WI38 (cell line): ENCODE results near the gene ISG15.
"Not testable (repeated sequence)": the region's sequence is repeated elsewhere in the genome, so short reads cannot be mapped to it uniquely, and the experiment has no call there.

Experiments
- H3K4me3 ChIP-seq: 2 replicates; pipeline ENCODE4 v1.5.1; 2011; ENCODE audit warnings: low read depth, mild to moderate bottlenecking, control low read depth, low read length
- CTCF ChIP-seq: IDR thresholded peaks from 2 replicates; pipeline ENCODE4 v1.5.1; 2012; ENCODE audit warnings: low read depth, mild to moderate bottlenecking, control low read depth, low read length

The ISG15 gene

DNA sequence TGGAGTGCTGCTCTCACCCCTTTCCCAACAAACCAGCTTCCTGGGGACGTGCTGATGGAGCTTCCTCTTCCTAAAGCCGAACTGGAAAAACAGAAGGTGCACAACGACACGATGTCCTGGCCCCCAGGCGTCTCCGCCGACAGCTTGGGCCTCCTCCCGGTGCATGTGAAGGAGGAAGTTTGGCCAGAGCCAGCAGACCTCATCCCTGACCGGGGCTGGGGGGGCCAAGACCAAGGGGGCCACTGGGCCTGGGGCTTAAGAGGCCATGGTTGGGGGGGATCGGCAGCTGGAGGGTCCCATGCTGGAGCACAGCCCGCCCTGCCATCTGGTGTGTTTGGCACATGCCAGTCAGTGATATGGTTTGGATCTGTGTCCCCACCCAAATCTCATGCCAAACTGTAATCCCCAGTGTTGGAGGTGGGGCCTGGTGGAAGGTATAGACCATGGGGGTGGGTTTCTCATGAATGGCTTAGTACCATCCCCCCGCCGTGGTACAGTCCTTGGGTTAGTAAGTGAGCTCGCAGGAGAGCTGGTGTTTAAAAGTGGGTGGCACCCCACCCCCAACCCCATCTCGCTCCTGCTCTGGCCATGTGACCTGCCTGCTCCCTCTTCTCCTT, 19.8 kb upstream of the ISG15 start:
- H3K4me3 ChIP-seq: no peak overlapping the region
- no peak for TF ChIP-seq CTCF

- H3K4me3 ChIP-seq: not testable (repeated sequence)
Observed at GRCh38 chr1:994546-994945, 18.8 kb upstream of the ISG15 start.

- no peak overlapping the region for H3K4me3 ChIP-seq
Observed at GRCh38 chr1:995665-996633, 17.3 kb upstream of the ISG15 start.

GRCh38 chr1:996851-997712, 16.2 kb upstream of the ISG15 start:
- no peak overlapping the region for H3K4me3 ChIP-seq
- TF ChIP-seq CTCF: no peak

More at GRCh38 chr1:995665-996633, 17.3 kb upstream of the ISG15 start:
- no peak for TF ChIP-seq CTCF

DNA sequence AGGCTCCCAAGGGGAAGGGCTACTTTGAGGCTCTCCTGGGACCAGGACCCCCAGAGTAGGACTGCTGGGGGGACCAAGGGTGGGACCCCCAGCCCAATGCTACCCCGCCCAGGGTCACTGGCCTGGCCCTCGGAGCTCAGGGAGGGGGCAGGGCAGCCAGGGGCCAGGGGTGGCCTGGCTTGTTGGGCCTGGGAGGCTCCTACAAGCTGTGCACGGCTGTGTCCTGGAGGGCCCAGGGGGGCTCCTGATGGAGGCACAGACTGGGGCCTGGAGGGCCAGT, 15.6 kb upstream of the ISG15 start:
- no peak overlapping the region for H3K4me3 ChIP-seq
- no peak for TF ChIP-seq CTCF

DNA sequence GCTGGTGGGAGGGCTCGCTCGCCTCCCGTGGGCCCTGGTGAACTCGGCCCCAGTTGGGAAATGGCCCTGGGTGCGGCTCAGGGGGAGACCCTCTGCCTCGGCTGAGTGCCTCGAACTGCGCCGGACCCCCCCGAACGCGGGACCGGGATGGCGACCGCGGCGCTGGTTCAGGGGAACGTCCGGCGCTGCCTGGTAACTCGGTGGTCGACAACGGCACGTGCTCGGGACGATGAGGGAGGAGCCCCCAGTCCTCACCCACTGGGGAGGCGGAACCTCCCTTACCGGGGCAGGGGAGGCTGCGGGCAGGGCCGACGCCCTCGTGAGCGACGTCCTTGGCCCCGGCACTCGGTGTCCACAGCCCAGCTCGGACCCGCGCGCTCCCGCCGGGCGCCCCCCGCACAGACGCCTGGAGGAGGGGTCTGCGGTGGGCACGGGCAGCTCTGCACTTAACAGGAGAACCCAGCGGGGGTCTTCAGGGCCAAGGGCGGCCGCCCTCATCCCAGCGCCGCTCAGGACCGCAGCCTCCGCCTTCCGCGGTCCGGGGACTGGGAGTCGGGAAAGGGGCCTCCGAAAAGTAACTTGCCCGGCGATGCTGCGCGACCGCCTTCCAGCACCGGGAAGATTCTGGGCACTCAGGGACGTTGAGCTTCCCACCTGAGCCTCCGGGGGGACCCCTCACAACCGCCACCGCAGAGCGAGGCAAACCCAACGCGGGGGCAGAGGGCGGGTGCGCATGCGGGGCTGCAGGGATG, 15.1 kb upstream of the ISG15 start:
- TF ChIP-seq CTCF: no peak
- no peak overlapping the region for H3K4me3 ChIP-seq

DNA sequence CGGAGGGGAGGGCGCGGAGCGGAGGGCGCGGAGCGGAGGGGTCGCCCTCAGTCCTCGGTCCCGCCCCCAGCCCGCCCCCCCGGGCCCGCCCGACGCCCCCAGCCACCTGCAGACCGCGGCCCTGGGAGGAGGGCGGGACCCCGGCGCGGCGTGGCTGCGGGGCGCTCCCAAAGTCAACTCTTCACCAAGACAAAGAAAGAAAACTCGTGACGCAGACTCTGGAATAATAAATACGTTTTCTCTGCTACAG, 14.6 kb upstream of the ISG15 start:
- no peak for TF ChIP-seq CTCF
- peak overlapping the region; percentile 65 for H3K4me3 ChIP-seq
